ENCODE results near the gene FAM174C. TPM values are rescaled to one million over a fixed set of nuclear protein-coding genes. Genes with fewer than 3 reads are reported as not detected.

Gene FAM174C
- total and polyA plus RNA-seq, 8 donors = 10.6 to 58.7 (median 19.4) TPM

GRCh38 chr19:1307755-1308303, 32.5 kb downstream of the FAM174C start:
- Histone ChIP-seq H3K27ac (no peak overlapping the region), H3K4me3 (no peak overlapping the region), H3K36me3 (no peaks in the 10 kb centered on the region), H3K9me3 (no peaks in the 10 kb centered on the region), H3K4me1 (no peaks in the 10 kb centered on the region), H3K27me3 (peaks cover 0 to 45% of the 10 kb centered on the region in 2 donors)
- TF ChIP-seq CTCF (IDR thresholded peaks at IDR 0.05) = no peak
- ATAC-seq = no peak
- intact Hi-C loops (cut with DNase I) = no loop called here
- no peak for DNase-seq

DNA sequence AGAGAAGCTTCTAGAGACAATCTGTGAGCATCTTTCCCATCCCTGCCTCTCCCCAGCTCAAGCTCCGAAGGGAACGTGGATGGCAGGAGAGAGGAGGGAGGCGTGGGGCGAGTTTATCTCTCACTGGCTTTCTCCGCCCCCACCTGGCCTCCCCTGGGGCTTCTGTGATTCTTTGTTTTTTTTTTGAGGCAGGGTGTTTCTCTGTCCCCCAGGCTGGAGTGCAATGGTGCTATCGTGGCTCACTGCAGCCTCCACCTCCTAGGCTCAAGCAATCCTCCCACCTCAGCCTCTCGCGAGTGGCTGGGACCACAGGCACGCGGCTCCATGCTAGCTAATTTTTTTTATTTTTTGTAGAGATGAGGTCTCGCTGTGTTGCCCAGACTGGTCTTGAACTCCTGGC, 33.4 kb downstream of the FAM174C start:
- ATAC-seq (no peak), DNase-seq (no peak)
- intact Hi-C loops (cut with DNase I) = no loop called here
- H3K27ac ChIP-seq = no peak overlapping the region
- peaks cover 0 to 54% of the 10 kb centered on the region in 2 donors for H3K27me3 ChIP-seq
- H3K9me3 ChIP-seq = no peaks in the 10 kb centered on the region
- H3K4me1 ChIP-seq = no peaks in the 10 kb centered on the region
- no peak for TF ChIP-seq CTCF (IDR thresholded peaks at IDR 0.05)
- no peak overlapping the region for H3K4me3 ChIP-seq
- H3K36me3 ChIP-seq = no peaks in the 10 kb centered on the region

DNA sequence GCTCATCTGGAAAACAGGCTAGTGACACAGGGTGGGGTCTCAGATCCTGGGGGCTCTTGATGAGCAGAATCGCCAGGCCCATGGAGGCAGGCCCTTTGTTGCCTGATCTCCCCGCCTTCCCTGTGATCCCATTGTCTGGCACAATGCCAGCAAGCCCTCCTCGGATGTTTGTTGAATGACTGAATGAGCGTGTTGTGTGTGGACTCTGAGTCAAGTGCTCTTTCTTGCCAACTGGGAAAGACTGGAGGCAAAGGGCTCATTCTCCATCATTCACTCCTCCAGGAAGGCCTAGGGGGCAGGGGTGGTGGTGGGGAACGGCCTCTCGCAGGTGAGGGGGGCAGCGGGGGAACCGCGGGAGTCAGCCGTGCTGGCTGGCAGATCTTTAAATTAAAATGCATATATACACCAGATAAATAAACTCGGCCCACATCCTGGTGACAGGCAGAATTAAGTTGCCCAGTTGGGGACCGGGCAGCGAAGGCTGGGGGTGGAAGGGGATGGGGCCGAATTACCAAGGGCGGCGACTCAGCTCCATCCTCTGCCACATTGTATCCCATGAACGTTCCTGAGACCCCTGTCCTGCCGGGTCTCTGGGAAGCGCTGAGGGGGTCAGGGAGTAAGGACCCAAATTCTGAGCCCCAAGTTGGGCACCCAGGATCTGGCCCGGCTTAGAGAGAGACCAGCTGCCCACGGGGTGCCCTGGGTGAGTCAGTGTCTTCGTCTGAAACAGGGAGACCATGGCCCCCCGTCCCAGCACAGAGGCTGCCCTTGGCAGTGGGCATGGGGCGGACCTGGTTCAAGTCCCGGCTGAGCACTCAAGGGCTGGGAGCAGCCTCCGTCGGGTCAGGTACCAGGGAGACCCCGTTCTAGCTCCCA, 34.9 kb downstream of the FAM174C start:
- Histone ChIP-seq H3K27me3 (peaks cover 3 to 69% of the 10 kb centered on the region in 2 donors), H3K4me3 (no peak overlapping the region), H3K36me3 (no peaks in the 10 kb centered on the region), H3K9me3 (no peaks in the 10 kb centered on the region), H3K27ac (no peak overlapping the region), H3K4me1 (no peaks in the 10 kb centered on the region)
- TF ChIP-seq CTCF (IDR thresholded peaks at IDR 0.05) = no peak
- intact Hi-C loops (cut with DNase I) = no loop called here
- no peak for ATAC-seq
- DNase-seq = no peak

- Histone ChIP-seq H3K27ac (no peak overlapping the region), H3K36me3 (no peaks in the 10 kb centered on the region), H3K4me3 (no peak overlapping the region), H3K27me3 (peaks cover 8 to 75% of the 10 kb centered on the region in 2 donors), H3K4me1 (peaks cover 0 to 5% of the 10 kb centered on the region in 2 donors), H3K9me3 (no peaks in the 10 kb centered on the region)
- intact Hi-C loops (cut with DNase I) = no loop called here
- DNase-seq (no peak), ATAC-seq (no peak)
- no peak for TF ChIP-seq CTCF (IDR thresholded peaks at IDR 0.05)
Measured at GRCh38 chr19:1310853-1311180, 35.5 kb downstream of the FAM174C start.

DNA sequence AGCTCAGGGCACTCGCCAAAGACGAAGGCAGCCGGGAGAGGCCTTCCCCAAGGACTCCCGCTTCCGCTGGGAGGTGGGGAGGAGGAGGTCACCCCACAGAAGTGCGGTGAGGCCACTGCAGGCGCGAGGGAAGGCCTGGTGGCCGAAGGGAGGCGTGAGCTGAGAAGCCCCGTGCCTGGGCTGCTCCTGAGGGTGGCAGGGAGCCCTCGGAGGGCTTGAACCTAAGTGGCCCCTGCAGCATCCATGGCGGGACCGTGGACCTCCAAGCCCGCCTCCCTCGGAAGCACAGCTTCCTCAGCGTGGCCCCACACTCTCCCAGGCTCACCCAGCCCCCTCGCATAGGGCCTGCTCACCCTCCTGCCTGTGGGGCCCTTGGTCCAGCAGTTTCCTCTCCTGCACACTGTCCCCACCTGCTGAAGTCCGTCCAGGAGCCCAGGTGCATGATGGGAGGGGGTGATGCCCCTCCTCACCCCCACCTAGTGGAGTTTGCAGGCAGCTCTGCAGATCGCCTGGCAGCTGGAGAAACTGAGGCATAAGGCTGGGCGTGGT, 36.3 kb downstream of the FAM174C start:
- ATAC-seq = no peak
- no peak overlapping the region for H3K27ac ChIP-seq
- TF ChIP-seq CTCF (IDR thresholded peaks at IDR 0.05) = no peak
- peaks cover 0 to 10% of the 10 kb centered on the region in 2 donors for H3K4me1 ChIP-seq
- DNase-seq = no peak
- no peak overlapping the region for H3K4me3 ChIP-seq
- intact Hi-C loops (cut with DNase I) = no loop called here
- no peaks in the 10 kb centered on the region for H3K36me3 ChIP-seq
- no peaks in the 10 kb centered on the region for H3K9me3 ChIP-seq
- H3K27me3 ChIP-seq = peaks cover 16 to 83% of the 10 kb centered on the region in 2 donors

All from left lung (tissue), 10 donors.